NOMO-1 (cell line): ENCODE data around the gene PLEKHA1.

Experiments
- DNase-seq, 2 experiments: peaks; one replicate each; lab custom pipeline; 2025; ENCODE audit not compliant: unreplicated experiment in 2 of 2; lab: John Stamatoyannopoulos, UW

The PLEKHA1 gene

GRCh38 chr10:122475591-122476332 lies 101.3 kb downstream of the PLEKHA1 start:
- no peak for DNase-seq

GRCh38 chr10:122476333-122476695 lies 101.8 kb downstream of the PLEKHA1 start:
- DNase-seq: no peak

- no peak for DNase-seq
These were observed 102.9 kb downstream of the PLEKHA1 start for GRCh38 chr10:122477436-122477835.

- no peak for DNase-seq
These were observed 104.5 kb downstream of the PLEKHA1 start for GRCh38 chr10:122478971-122479370.

- no peak for DNase-seq
These were observed 105.8 kb downstream of the PLEKHA1 start for GRCh38 chr10:122480146-122480833.

GRCh38 chr10:122481296-122482056 lies 107.0 kb downstream of the PLEKHA1 start:
- no peak for DNase-seq
